T-helper 1 cell treated with Interleukin-12 subunit alpha and Interleukin-12 subunit beta and Interleukin-4 antibody, amounts not matched to agents 30 μg/mL and 1 μg/mL, for 36 hours (primary cell): Measurements from ENCODE around the gene EPHB1.
"Not testable (repeated sequence)": the region's sequence is repeated elsewhere in the genome, so short reads cannot be mapped to it uniquely, and the experiment has no call there.

ENCODE experiments used
- H3K27ac Mint-ChIP-seq: one replicate; pipeline ENCODE4 v1.8.0; 2021; ENCODE audit warnings: mild to moderate bottlenecking, mixed read lengths
- H3K27me3 Mint-ChIP-seq: one replicate; pipeline ENCODE4 v1.8.0; 2021; ENCODE audit warnings: low read depth, mixed read lengths
- H3K36me3 Mint-ChIP-seq: one replicate; pipeline ENCODE4 v1.8.0; 2021; ENCODE audit warnings: low read depth, mixed read lengths
- H3K4me1 Mint-ChIP-seq: one replicate; pipeline ENCODE4 v1.8.0; 2021; ENCODE audit warnings: low read depth, mixed read lengths
- H3K4me3 Mint-ChIP-seq: one replicate; pipeline ENCODE4 v1.8.0; 2021; ENCODE audit warnings: mild to moderate bottlenecking, moderate library complexity, mixed read lengths
- H3K9me3 Mint-ChIP-seq: one replicate; pipeline ENCODE4 v1.8.0; 2021; ENCODE audit warnings: mixed read lengths

Gene EPHB1

GRCh38 chr3:135013206-135013605 lies 218.1 kb downstream of the EPHB1 start:
- Mint-ChIP-seq H3K27ac (no peak overlapping the region), H3K27me3 (no peaks in the 10 kb centered on the region), H3K36me3 (no peaks in the 10 kb centered on the region), H3K4me3 (no peak overlapping the region), H3K9me3 (no peaks in the 10 kb centered on the region), H3K4me1 (no peaks in the 10 kb centered on the region)

- H3K36me3 Mint-ChIP-seq, result no peaks in the 10 kb centered on the region
- no peaks in the 10 kb centered on the region for H3K9me3 Mint-ChIP-seq
- H3K27me3 Mint-ChIP-seq, result no peaks in the 10 kb centered on the region
- no peak overlapping the region for H3K4me3 Mint-ChIP-seq
- no peak overlapping the region for H3K27ac Mint-ChIP-seq
- H3K4me1 Mint-ChIP-seq, result peaks cover 1% of the 10 kb centered on the region
Observed at GRCh38 chr3:135014566-135014965, 219.5 kb downstream of the EPHB1 start.

GRCh38 chr3:135017003-135017893 lies 222.2 kb downstream of the EPHB1 start:
- peaks cover 1% of the 10 kb centered on the region for H3K4me1 Mint-ChIP-seq
- H3K9me3 Mint-ChIP-seq, result no peaks in the 10 kb centered on the region
- no peaks in the 10 kb centered on the region for H3K27me3 Mint-ChIP-seq
- no peak overlapping the region for H3K27ac Mint-ChIP-seq
- H3K36me3 Mint-ChIP-seq, result no peaks in the 10 kb centered on the region
- H3K4me3 Mint-ChIP-seq, result no peak overlapping the region

GRCh38 chr3:135018149-135018923 lies 223.3 kb downstream of the EPHB1 start:
- Mint-ChIP-seq H3K9me3 (no peaks in the 10 kb centered on the region), H3K36me3 (no peaks in the 10 kb centered on the region), H3K4me3 (no peak overlapping the region), H3K27me3 (no peaks in the 10 kb centered on the region), H3K27ac (no peak overlapping the region), H3K4me1 (peaks cover 1% of the 10 kb centered on the region)

- no peaks in the 10 kb centered on the region for H3K27me3 Mint-ChIP-seq
- H3K9me3 Mint-ChIP-seq, result no peaks in the 10 kb centered on the region
- no peak overlapping the region for H3K4me3 Mint-ChIP-seq
- no peak overlapping the region for H3K27ac Mint-ChIP-seq
- H3K36me3 Mint-ChIP-seq, result no peaks in the 10 kb centered on the region
- peaks cover 1% of the 10 kb centered on the region for H3K4me1 Mint-ChIP-seq
Observed at GRCh38 chr3:135020181-135020580, 225.1 kb downstream of the EPHB1 start.

- H3K27ac Mint-ChIP-seq, result no peak overlapping the region
- no peaks in the 10 kb centered on the region for H3K36me3 Mint-ChIP-seq
- H3K27me3 Mint-ChIP-seq, result no peaks in the 10 kb centered on the region
- H3K4me1 Mint-ChIP-seq, result no peaks in the 10 kb centered on the region
- no peaks in the 10 kb centered on the region for H3K9me3 Mint-ChIP-seq
- H3K4me3 Mint-ChIP-seq, result no peak overlapping the region
Observed at GRCh38 chr3:135023996-135024658, 229.1 kb downstream of the EPHB1 start.

GRCh38 chr3:135030768-135031615 lies 235.9 kb downstream of the EPHB1 start:
- peaks cover 19% of the 10 kb centered on the region for H3K27me3 Mint-ChIP-seq
- H3K36me3 Mint-ChIP-seq, H3K9me3 Mint-ChIP-seq: not testable (repeated sequence)

GRCh38 chr3:135033737-135034136 lies 238.7 kb downstream of the EPHB1 start:
- H3K4me1 Mint-ChIP-seq, result no peaks in the 10 kb centered on the region
- H3K27me3 Mint-ChIP-seq, result peaks cover 19% of the 10 kb centered on the region
- H3K36me3 Mint-ChIP-seq, result no peaks in the 10 kb centered on the region
- no peaks in the 10 kb centered on the region for H3K9me3 Mint-ChIP-seq
- H3K4me3 Mint-ChIP-seq, result no peak overlapping the region
- no peak overlapping the region for H3K27ac Mint-ChIP-seq

More at GRCh38 chr3:135030768-135031615, 235.9 kb downstream of the EPHB1 start:
- not testable (repeated sequence) for H3K4me3 Mint-ChIP-seq, H3K27ac Mint-ChIP-seq, H3K4me1 Mint-ChIP-seq

GRCh38 chr3:135034291-135034768 lies 239.3 kb downstream of the EPHB1 start:
- no peaks in the 10 kb centered on the region for H3K4me1 Mint-ChIP-seq
- no peaks in the 10 kb centered on the region for H3K9me3 Mint-ChIP-seq
- H3K4me3 Mint-ChIP-seq, result no peak overlapping the region
- peaks cover 19% of the 10 kb centered on the region for H3K27me3 Mint-ChIP-seq
- no peak overlapping the region for H3K27ac Mint-ChIP-seq
- no peaks in the 10 kb centered on the region for H3K36me3 Mint-ChIP-seq

- no peaks in the 10 kb centered on the region for H3K36me3 Mint-ChIP-seq
- H3K9me3 Mint-ChIP-seq, result no peaks in the 10 kb centered on the region
- H3K4me1 Mint-ChIP-seq, result no peaks in the 10 kb centered on the region
- H3K27ac Mint-ChIP-seq, result no peak overlapping the region
- H3K27me3 Mint-ChIP-seq, result peaks cover 19% of the 10 kb centered on the region
- no peak overlapping the region for H3K4me3 Mint-ChIP-seq
Observed at GRCh38 chr3:135034891-135035440, 239.9 kb downstream of the EPHB1 start.

GRCh38 chr3:135038186-135038585 lies 243.1 kb downstream of the EPHB1 start:
- H3K4me3 Mint-ChIP-seq, result no peak overlapping the region
- H3K36me3 Mint-ChIP-seq, result no peaks in the 10 kb centered on the region
- no peaks in the 10 kb centered on the region for H3K4me1 Mint-ChIP-seq
- no peaks in the 10 kb centered on the region for H3K27me3 Mint-ChIP-seq
- no peak overlapping the region for H3K27ac Mint-ChIP-seq
- H3K9me3 Mint-ChIP-seq, result no peaks in the 10 kb centered on the region

- not testable (repeated sequence) for H3K4me3 Mint-ChIP-seq, H3K27ac Mint-ChIP-seq, H3K27me3 Mint-ChIP-seq, H3K4me1 Mint-ChIP-seq, H3K36me3 Mint-ChIP-seq, H3K9me3 Mint-ChIP-seq
Observed at GRCh38 chr3:135039536-135039935, 244.5 kb downstream of the EPHB1 start.

GRCh38 chr3:135040321-135041240 lies 245.5 kb downstream of the EPHB1 start:
- no peak overlapping the region for H3K27ac Mint-ChIP-seq
- H3K4me1 Mint-ChIP-seq, result no peaks in the 10 kb centered on the region
- H3K27me3 Mint-ChIP-seq, result no peaks in the 10 kb centered on the region
- no peaks in the 10 kb centered on the region for H3K36me3 Mint-ChIP-seq
- H3K4me3 Mint-ChIP-seq, result no peak overlapping the region
- no peaks in the 10 kb centered on the region for H3K9me3 Mint-ChIP-seq
